Endodermal cell (in vitro differentiated cells): ENCODE measurements around the gene CINP. TPM values are rescaled to one million over a fixed set of nuclear protein-coding genes. Genes with fewer than 3 reads are reported as not detected.
"Not testable (repeated sequence)": the region's sequence is repeated elsewhere in the genome, so short reads cannot be mapped to it uniquely, and the experiment has no call there.

Source experiments
- DNase-seq: peaks from one replicate; pipeline ENCODE4 v3.0.0-alpha.2; 2017
- H3K27ac ChIP-seq: 2 replicates; pipeline ENCODE4 v1.5.1; 2013; ENCODE audit warnings: mild to moderate bottlenecking, low read depth, low read length, moderate library complexity
- H3K27me3 ChIP-seq: 2 replicates; pipeline ENCODE4 v1.6.1; 2013; ENCODE audit warnings: mild to moderate bottlenecking, low read length, moderate library complexity; ENCODE audit not compliant: insufficient read depth, control insufficient read depth, poor library complexity, severe bottlenecking
- H3K36me3 ChIP-seq: 2 replicates; pipeline ENCODE4 v1.7.0; 2013; ENCODE audit warnings: mild to moderate bottlenecking, low read length, moderate library complexity; ENCODE audit not compliant: control insufficient read depth, insufficient read depth
- H3K4me1 ChIP-seq: one replicate; pipeline ENCODE4 v1.7.0; 2013; ENCODE audit warnings: low read length; ENCODE audit not compliant: control insufficient read depth, insufficient read depth
- H3K4me3 ChIP-seq: 2 replicates; pipeline ENCODE4 v1.5.1; 2013; ENCODE audit warnings: mild to moderate bottlenecking, low read length, moderate library complexity
- H3K9ac ChIP-seq: 2 replicates; pipeline ENCODE4 v1.6.1; 2013; ENCODE audit warnings: mild to moderate bottlenecking, low read length, moderate library complexity; ENCODE audit not compliant: poor library complexity, severe bottlenecking; ENCODE audit errors: extremely low read depth
- H3K9me3 ChIP-seq: 2 replicates; pipeline ENCODE4 v1.6.1; 2013; ENCODE audit warnings: mild to moderate bottlenecking, low read length, moderate library complexity; ENCODE audit not compliant: control insufficient read depth
- H3K27ac Mint-ChIP-seq: 2 replicates; pipeline ENCODE4 v1.8.0; 2020; ENCODE audit warnings: mixed read lengths
- H3K27me3 Mint-ChIP-seq: 2 replicates; pipeline ENCODE4 v1.8.0; 2021; ENCODE audit warnings: mild to moderate bottlenecking, mixed read lengths; ENCODE audit not compliant: insufficient read depth
- H3K36me3 Mint-ChIP-seq: 2 replicates; pipeline ENCODE4 v1.8.0; 2020; ENCODE audit warnings: low read depth, mixed read lengths
- H3K4me1 Mint-ChIP-seq: 2 replicates; pipeline ENCODE4 v1.8.0; 2020; ENCODE audit warnings: mixed read lengths
- H3K4me3 Mint-ChIP-seq: 2 replicates; pipeline ENCODE4 v1.8.0; 2020; ENCODE audit warnings: mild to moderate bottlenecking, moderate library complexity, mixed read lengths
- H3K9me3 Mint-ChIP-seq: 2 replicates; pipeline ENCODE4 v1.8.0; 2020; ENCODE audit warnings: mild to moderate bottlenecking, mixed read lengths
- CTCF ChIP-seq: fragments of 200-600 bp; sonication (generic); conservative IDR thresholded peaks from 2 replicates; pipeline ENCODE4 v1.5.0; 2021; ENCODE audit warnings: antibody characterized with exemption, mild to moderate bottlenecking
- WGBS, 2 experiments: methylation state at CpG; one replicate each; pipeline versions ENCODE4 v1.1.5 to v1.1.7; 2013; ENCODE audit warnings: missing lambda C conversion rate in 2 of 2, mixed read lengths in 1 of 2; ENCODE audit not compliant: insufficient coverage in 1 of 2, insufficient read length in 1 of 2; 5-methylcytosine and 5-hydroxymethylcytosine counted together
- total RNA-seq, 2 donors: library from RNA; stranded (reverse); fragmentation: NEBNext Ultra II Directional in 1 of 2; extraction: Animal tissue kit (Norgen Biotek cat#: 25700) in 1 of 2; gene quantifications; 2 replicates in 1 of 2; 3 replicates in 1 of 2; pipeline ENCODE4 v1.2.1, GENCODE V29; 2021

Gene CINP
- total RNA-seq, 2 donors from 2014 or later: 33.3 to 38.3 TPM

- Histone ChIP-seq H3K27me3 (no peaks in the 10 kb centered on the region), H3K9me3 (no peaks in the 10 kb centered on the region), H3K4me3 (peak overlapping the region; percentile 83), H3K4me1 (no peaks in the 10 kb centered on the region), H3K27ac (no peak overlapping the region), H3K36me3 (no peaks in the 10 kb centered on the region), H3K9ac (no peak overlapping the region)
- TF ChIP-seq CTCF: no peak
- Mint-ChIP-seq H3K4me1 (peaks cover 4% of the 10 kb centered on the region), H3K27me3 (peaks cover 9% of the 10 kb centered on the region), H3K9me3 (peaks cover 3% of the 10 kb centered on the region), H3K27ac (no peak overlapping the region), H3K4me3 (no peak overlapping the region), H3K36me3 (peaks cover 3% of the 10 kb centered on the region)
- DNase-seq: no peak
- 94 to 98% methylated on average over 3 of the region's 3 CpGs for whole genome bisulfite sequencing, 2 experiments
These were observed 59.0 kb downstream of the CINP start for GRCh38 chr14:102303664-102304063.

GRCh38 chr14:102298303-102299070, 64.2 kb downstream of the CINP start:
- not testable (repeated sequence) for H3K27ac ChIP-seq, H3K4me3 Mint-ChIP-seq, H3K9ac ChIP-seq, H3K36me3 ChIP-seq, H3K36me3 Mint-ChIP-seq, H3K4me1 ChIP-seq, H3K9me3 ChIP-seq, H3K4me3 ChIP-seq, H3K4me1 Mint-ChIP-seq, DNase-seq, H3K27me3 Mint-ChIP-seq, H3K27me3 ChIP-seq, H3K27ac Mint-ChIP-seq
- H3K9me3 Mint-ChIP-seq: peaks cover 19% of the 10 kb centered on the region
- WGBS, 2 experiments: 93 to 95% methylated on average over 10 to 12 of the region's 12 CpGs

Other genes starting within 250 kb of the CINP start
- gene WDR20, start 223.0 kb downstream of the CINP start, total RNA-seq: 10 to 100 TPM; 33.8 to 37.6 TPM
- gene MOK, start 57.7 kb downstream of the CINP start, total RNA-seq: 100 to 1,000 TPM in 1 of 2 donors, 10 to 100 TPM in 1; 60.3 to 102 TPM
- gene ZNF839, start 43.1 kb downstream of the CINP start, total RNA-seq: 10 to 100 TPM; 16.5 to 19.1 TPM
- 10 to 100 TPM; 27.7 to 28.0 TPM for gene TECPR2, start 51 bp upstream of the CINP start, total RNA-seq
- 10 to 100 TPM; 32.7 to 38.9 TPM for gene ANKRD9, start 146.9 kb upstream of the CINP start, total RNA-seq
- gene RCOR1, start 229.8 kb upstream of the CINP start, total RNA-seq: 10 to 100 TPM; 30.3 to 31.5 TPM